ENCODE results near the gene PRG2. TPM values are rescaled to one million over a fixed set of nuclear protein-coding genes. Genes with fewer than 3 reads are reported as not detected.

Gene PRG2
- total RNA-seq, 1 experiment from 2014 or later, result not detected

GRCh38 chr11:57399221-57399620 is 8.8 kb upstream of the PRG2 start:
- Histone ChIP-seq H3F3A (ENCODE audit: low read length, unreplicated experiment) (no peaks in the 10 kb centered on the region), H4K20me1 (ENCODE audit: low read length) (no peaks in the 10 kb centered on the region), H3K27me3 (ENCODE audit: low read length) (no peaks in the 10 kb centered on the region), H3K9me3 (ENCODE audit: low read length) (no peaks in the 10 kb centered on the region), H3K4me1 (ENCODE audit: insufficient read depth, low read length) (peaks cover 35% of the 10 kb centered on the region), H3K79me2 (ENCODE audit: low read length) (no peaks in the 10 kb centered on the region), H3K36me3 (ENCODE audit: low read depth, low read length) (no peaks in the 10 kb centered on the region), H3K9ac (ENCODE audit: low read length) (no peak overlapping the region), H3K27ac (ENCODE audit: low read length) (peak overlapping the region; percentile 4; the same call in 1 of the 2 replicates), H3K4me3 (ENCODE audit: low read length) (no peak overlapping the region), H3K4me2 (ENCODE audit: low read length) (peak overlapping the region; percentile 22), H2AFZ (ENCODE audit: low read length) (no peak overlapping the region), H3K9me2 (replicated peaks; ENCODE audit: low read length) (no peaks in the 10 kb centered on the region)
- ChIA-PET CTCF (no interaction called here), POLR2A (ENCODE audit: unreplicated experiment) (no interaction called here)
- TF ChIP-seq EZH2phosphoT487 (IDR thresholded peaks at IDR 0.05; ENCODE audit: borderline replicate concordance, low read length), result no peak
- no TSS peak for BruUV-seq (replicated peaks)
- intact Hi-C loops (cut with micrococcal nuclease), result no loop called here
- DNase-seq (peak; percentile 88), ATAC-seq (peak; percentile 89)

DNA sequence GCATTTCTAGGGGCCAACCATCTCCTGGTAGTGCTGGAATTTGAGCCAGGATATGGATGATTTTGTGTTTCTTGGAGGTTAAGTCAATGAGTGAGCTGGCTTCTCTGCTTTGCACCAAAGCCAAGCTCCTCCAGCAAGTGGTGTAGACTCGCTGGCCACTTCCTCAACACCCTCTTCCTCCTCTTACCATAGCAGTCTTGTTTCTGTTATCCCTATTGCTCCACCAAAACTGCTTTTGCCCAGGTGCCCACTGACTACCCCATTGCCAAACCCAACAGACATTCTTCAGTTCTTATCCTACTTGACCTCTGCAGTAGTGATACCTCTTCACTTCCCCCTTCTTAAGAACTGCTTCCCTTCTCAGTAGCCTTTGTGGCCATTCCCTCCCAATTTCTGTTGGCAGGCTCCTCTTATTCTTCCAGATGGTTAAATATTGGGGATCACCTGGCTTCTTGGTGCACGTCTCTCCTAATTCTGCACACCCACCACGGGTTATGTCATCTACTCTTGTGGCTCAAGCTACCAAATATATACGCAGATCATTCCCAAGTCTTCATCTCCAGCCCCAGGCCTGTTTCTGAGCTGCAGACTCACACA is 7.0 kb upstream of the PRG2 start:
- Histone ChIP-seq H3K4me2 (ENCODE audit: low read length) (no peak overlapping the region), H3K36me3 (ENCODE audit: low read depth, low read length) (no peaks in the 10 kb centered on the region), H3K27ac (ENCODE audit: low read length) (no peak overlapping the region), H3K9me3 (ENCODE audit: low read length) (no peaks in the 10 kb centered on the region), H4K20me1 (ENCODE audit: low read length) (no peaks in the 10 kb centered on the region), H3K9me2 (replicated peaks; ENCODE audit: low read length) (no peaks in the 10 kb centered on the region), H2AFZ (ENCODE audit: low read length) (no peak overlapping the region), H3F3A (ENCODE audit: low read length, unreplicated experiment) (no peaks in the 10 kb centered on the region), H3K4me3 (ENCODE audit: low read length) (no peak overlapping the region), H3K27me3 (ENCODE audit: low read length) (no peaks in the 10 kb centered on the region; the same call in 1 of the 2 replicates), H3K9ac (ENCODE audit: low read length) (no peak overlapping the region), H3K4me1 (ENCODE audit: insufficient read depth, low read length) (peaks cover 28% of the 10 kb centered on the region), H3K79me2 (ENCODE audit: low read length) (no peaks in the 10 kb centered on the region)
- ChIA-PET CTCF (no interaction called here), POLR2A (ENCODE audit: unreplicated experiment) (no interaction called here)
- intact Hi-C loops (cut with micrococcal nuclease), result no loop called here
- DNase-seq (no peak), ATAC-seq (no peak)
- no TSS peak for BruUV-seq (replicated peaks)
- TF ChIP-seq EZH2phosphoT487 (IDR thresholded peaks at IDR 0.05; ENCODE audit: borderline replicate concordance, low read length) (no peak), EZH2 (IDR thresholded peaks at IDR 0.05; ENCODE audit: low read length, unreplicated experiment) (no peak), CTCF (conservative IDR thresholded peaks at IDR 0.05; ENCODE audit: low read depth, low read length) (no peak)

DNA sequence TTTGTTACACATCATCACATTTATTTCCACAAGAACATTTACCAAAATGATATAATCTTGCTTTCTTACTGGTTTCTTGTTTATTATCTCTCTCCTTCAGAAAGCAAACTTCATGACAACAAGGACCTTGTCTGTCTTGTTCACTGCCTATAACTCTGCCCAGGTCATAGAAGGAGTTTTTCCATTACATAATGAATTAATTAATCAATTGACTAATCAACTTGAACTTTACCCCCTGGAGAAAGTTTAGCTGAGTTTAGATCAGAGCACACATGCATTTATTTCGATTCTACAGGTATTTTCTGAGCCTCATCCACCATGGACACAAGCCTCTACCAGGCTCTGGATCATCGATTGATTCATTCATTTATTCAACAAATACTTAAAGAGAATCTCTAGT is 6.3 kb upstream of the PRG2 start:
- Histone ChIP-seq H3K27ac (ENCODE audit: low read length) (no peak overlapping the region), H2AFZ (ENCODE audit: low read length) (no peak overlapping the region), H4K20me1 (ENCODE audit: low read length) (no peaks in the 10 kb centered on the region), H3K4me3 (ENCODE audit: low read length) (no peak overlapping the region), H3K9me2 (replicated peaks; ENCODE audit: low read length) (no peaks in the 10 kb centered on the region), H3K9me3 (ENCODE audit: low read length) (no peaks in the 10 kb centered on the region), H3K9ac (ENCODE audit: low read length) (no peak overlapping the region), H3K4me2 (ENCODE audit: low read length) (no peak overlapping the region), H3K27me3 (ENCODE audit: low read length) (no peaks in the 10 kb centered on the region; the same call in 1 of the 2 replicates), H3F3A (ENCODE audit: low read length, unreplicated experiment) (no peaks in the 10 kb centered on the region), H3K36me3 (ENCODE audit: low read depth, low read length) (no peaks in the 10 kb centered on the region), H3K79me2 (ENCODE audit: low read length) (no peaks in the 10 kb centered on the region), H3K4me1 (ENCODE audit: insufficient read depth, low read length) (peaks cover 21% of the 10 kb centered on the region)
- CTCF ChIA-PET, result no interaction called here
- intact Hi-C loops (cut with micrococcal nuclease), result no loop called here
- DNase-seq, result no peak
- no peak for TF ChIP-seq EZH2phosphoT487 (IDR thresholded peaks at IDR 0.05; ENCODE audit: borderline replicate concordance, low read length)
- TF ChIP-seq EZH2 (IDR thresholded peaks at IDR 0.05; ENCODE audit: low read length, unreplicated experiment), result no peak
- TF ChIP-seq CTCF (conservative IDR thresholded peaks at IDR 0.05; ENCODE audit: low read depth, low read length), result no peak
- no TSS peak for BruUV-seq (replicated peaks)
- POLR2A ChIA-PET (ENCODE audit: unreplicated experiment), result no interaction called here
- ATAC-seq, result no peak
